HG03575 (cell line): ENCODE data around the gene MGRN1.
"Not testable (repeated sequence)": the region's sequence is repeated elsewhere in the genome, so short reads cannot be mapped to it uniquely, and the experiment has no call there.

Source experiments
- ATAC-seq: cut with Tn5 transposase; IDR thresholded peaks from one replicate; pipeline ENCODE4 v1.9.1; 2021; ENCODE audit not compliant: unreplicated experiment, insufficient number of reproducible peaks, low FRiP score; ENCODE audit errors: extremely low read depth

Gene MGRN1

DNA sequence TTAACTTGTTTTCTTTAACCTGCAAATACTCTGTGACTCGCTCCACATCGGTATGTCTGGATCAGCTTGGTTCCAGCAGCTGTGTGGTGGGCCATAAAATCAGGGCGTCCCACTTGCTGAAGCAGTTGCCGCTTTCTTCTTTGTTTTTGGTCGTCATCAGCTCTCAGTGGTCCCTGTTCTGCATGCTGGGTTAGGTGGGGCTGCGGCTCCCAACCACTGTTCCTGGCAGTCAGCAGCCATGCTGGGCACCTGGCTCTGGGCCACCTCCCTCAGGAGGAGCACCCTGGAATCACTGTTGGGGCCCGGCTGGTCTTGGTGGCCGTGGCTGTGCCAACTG is 23.0 kb downstream of the MGRN1 start:
- no peak for ATAC-seq

DNA sequence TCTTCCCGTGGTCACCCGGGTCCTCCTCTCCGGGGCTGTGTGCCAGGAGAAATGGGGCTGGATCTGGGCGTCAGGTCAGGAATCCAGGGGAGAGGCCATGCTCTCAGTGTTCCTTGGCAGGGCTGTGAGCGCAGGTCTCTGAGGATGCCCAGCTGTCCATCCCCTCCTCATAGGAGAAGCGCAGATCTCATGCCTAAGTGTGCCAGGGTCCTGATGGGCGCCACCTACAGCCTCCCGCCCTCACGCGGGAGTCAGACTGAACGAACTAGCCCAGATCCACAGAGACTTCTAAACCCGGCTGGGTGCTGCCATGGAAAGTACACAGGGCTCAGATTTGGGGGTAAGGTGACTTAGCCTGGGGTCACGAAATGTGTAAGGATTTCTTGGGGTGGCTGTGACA is 24.3 kb downstream of the MGRN1 start:
- no peak for ATAC-seq

DNA sequence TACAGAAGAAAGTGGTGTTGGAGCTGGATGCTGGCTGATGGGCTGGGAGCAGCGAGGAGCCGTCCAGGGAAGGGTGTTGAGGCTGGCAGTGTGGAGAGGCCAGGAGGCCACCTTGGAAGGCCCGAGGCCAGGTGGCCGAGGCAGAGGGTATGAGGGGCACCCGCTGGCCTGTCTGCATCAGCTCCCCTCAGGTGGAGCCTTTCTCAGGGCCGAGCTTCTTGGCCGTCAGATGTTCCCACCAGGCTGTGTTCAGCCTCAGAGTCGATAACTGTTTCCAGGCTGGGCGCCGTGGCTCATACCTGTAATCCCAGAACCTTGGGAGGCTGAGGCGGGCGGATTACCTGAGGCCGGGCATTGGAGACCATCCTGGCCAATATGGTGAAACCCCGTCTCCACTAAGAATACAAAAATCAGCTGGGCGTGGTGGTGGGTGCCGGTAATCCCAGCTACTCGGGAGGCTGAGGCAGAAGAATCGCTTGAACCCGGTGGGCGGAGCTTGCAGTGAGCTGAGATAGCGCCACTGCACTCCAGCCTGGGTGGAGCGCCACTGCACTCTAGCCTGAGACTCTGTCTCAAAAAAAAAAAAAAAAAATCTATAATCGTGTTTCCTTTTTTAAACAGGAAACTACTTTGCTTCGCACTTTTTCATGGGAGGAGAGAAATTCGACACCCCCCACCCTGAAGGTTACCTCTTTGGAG is 25.3 kb downstream of the MGRN1 start:
- ATAC-seq: no peak

DNA sequence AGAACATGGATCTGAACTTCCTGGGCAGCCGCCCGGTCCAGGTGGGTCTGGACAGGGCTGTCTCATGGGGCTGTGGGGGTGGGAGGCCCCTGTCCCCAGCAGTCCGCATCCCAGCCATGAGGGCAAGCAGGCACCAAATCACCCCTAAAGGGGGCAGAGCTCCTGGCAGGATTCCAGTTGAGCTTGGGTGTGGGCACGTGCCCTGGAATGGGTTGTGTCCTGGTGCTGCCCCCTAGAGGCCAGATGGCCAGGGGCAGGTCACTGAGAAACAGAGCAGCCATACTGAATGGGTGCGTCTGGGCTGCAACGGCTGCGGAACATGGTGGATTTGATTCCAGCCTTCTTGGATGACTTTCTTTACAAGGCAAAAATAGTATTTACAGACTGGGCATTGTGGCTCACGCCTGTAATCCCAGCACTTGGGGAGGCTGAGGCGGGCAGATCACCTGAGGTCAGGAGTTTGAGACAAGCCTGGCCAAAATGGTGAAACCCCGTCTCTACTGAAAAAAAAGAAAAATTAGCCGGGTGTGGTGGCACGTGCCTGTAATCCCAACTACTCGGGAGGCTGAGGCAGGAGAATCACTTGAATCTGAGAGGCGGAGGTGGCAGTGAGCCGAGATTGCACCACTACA is 25.9 kb downstream of the MGRN1 start:
- ATAC-seq: not testable (repeated sequence)

DNA sequence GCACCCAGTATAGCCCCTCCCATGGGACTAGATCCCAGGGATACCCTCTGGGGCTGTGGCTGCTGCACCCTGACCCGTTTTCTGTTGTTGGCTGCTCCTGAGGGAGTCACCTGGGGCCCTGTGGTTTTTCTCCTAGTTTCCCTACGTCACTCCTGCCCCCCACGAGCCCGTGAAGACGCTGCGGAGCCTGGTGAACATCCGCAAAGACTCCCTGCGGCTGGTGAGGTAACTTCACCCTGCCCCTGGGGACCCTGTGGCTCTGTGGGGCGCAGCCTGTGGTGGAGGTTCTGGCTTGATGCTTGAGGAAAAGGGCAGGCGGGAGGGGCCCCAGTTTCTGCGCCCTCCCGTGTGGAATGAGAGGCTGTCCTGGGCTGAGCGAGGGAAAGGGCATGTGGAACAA is 27.2 kb downstream of the MGRN1 start:
- no peak for ATAC-seq

DNA sequence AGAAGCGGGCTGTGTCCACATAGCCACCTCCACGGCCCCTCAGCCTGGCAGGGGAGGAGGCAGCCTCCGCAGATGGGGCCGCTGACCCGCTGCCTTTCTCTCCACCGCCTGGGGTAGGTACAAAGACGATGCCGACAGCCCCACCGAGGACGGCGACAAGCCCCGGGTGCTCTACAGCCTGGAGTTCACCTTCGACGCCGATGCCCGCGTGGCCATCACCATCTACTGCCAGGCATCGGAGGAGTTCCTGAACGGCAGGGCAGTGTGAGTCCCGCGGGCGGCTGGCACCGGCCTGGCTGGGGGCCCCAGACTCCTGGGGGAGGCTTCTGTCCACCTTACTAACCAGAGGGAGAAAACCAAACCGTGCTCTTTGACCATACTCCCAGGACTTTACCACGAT is 27.9 kb downstream of the MGRN1 start:
- ATAC-seq: no peak

DNA sequence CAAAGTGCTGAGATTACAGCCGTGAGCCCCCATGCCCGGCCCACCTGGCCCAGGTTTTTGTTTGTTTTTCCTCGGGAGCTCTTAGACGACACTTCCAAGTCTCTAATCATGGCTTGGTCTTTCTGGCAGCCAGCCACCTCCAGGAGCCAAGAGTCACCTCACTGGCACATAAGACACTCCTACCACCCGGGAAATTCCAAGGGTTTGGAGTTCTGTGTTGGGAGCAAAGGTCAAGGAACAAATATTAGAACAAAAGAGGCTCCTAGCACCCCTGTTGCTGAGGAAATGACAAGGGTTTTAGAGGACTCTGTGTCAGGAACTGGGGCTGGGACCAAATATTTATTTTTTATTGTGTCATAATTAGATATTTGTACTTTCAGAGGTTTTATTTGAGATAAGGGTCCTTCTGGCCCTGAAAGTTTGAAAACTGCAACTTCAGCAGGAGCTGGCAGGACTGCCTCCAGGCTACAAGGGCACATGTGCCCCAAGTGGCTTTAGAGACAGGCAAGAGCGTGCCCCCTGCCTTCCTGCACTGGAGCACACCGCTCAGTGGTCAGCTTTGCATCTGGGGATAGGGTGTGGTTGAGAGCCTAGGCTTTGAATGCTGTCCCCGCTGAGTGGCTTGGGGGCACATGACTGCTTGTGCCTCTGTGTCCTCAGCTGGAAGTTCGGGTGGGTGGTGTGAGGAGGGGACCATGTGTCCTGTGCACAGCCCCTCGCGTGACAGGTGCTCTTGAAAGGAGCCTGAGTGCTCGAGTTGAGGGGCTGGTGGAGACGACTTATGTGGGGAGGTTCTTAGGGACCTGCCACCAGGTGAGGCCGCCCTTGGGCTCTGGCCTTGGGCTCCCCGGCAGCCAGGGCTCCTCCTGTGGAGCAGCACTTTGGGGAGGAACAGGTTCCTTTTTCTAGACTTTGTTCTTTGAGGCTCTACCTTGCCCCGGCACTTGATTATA is 29.7 kb downstream of the MGRN1 start:
- no peak for ATAC-seq

DNA sequence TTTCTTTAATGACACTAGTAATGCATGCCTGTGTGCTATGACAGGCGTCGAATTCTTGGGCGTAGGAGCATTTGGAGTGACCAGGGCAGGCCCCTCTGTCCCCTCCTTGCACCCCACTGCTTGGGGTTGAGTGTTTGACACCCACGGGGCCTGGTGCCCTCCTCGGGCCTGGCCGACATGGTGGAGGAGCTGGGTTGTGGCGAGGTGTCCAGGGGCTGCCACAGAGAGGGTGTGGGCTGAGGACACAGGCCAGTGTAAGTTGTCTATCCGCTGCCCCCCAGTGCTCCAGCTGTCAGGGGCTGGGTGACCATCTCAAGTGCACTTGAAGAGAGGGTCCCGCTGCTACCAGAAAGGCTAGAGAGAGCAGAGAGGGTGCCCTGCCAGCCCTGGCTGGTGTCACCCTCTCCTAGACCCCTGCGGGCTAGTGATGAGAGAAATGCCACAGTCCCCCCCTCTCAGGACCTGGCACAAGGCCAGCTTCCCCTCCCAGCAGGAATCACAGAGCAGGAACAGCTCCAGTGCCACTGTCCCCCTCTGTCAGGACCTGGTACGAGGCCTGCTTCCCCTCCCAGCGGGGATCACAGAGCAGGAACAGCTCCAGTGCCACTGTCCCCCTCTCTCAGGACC is 30.5 kb downstream of the MGRN1 start:
- ATAC-seq: no peak

DNA sequence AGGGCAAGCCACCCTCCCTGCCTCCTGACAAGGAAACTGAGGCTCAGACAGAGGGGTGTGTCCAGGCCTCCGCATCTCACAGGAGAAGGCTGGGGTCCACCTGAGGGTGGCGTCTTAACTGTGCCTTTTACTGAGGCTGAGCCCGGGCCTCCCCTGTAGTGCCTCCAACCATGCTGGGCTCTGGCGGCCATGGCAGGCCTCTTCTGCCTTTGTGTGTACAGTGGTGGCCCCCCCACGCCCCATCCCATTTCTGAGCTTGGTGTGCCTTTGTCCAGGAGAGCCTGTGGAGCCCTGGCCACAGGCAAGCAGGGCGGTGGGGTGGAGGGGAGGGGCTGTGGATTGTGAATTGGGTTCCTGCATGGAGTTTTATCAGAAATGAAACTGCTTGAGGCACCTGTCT is 31.2 kb downstream of the MGRN1 start:
- no peak for ATAC-seq

DNA sequence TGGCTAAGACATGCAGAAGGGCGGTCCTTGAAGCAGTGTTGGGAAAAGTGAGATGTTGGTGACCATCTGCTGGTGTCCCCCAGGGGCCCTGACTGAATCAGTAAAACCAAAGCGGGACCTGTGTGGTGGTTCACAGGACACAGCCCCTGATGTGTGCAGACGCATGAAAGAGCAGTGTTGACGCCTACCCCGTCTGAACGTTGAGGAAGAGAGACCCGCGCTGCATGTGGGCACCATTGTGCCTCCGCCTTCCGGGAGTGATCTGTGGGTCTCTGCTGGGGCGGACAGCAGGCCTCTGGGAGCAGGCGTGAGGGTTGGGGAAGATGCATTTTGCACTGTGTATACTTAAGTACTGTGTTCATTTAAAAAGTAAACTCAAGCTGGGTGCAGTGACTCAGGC is 31.6 kb downstream of the MGRN1 start:
- no peak for ATAC-seq

DNA sequence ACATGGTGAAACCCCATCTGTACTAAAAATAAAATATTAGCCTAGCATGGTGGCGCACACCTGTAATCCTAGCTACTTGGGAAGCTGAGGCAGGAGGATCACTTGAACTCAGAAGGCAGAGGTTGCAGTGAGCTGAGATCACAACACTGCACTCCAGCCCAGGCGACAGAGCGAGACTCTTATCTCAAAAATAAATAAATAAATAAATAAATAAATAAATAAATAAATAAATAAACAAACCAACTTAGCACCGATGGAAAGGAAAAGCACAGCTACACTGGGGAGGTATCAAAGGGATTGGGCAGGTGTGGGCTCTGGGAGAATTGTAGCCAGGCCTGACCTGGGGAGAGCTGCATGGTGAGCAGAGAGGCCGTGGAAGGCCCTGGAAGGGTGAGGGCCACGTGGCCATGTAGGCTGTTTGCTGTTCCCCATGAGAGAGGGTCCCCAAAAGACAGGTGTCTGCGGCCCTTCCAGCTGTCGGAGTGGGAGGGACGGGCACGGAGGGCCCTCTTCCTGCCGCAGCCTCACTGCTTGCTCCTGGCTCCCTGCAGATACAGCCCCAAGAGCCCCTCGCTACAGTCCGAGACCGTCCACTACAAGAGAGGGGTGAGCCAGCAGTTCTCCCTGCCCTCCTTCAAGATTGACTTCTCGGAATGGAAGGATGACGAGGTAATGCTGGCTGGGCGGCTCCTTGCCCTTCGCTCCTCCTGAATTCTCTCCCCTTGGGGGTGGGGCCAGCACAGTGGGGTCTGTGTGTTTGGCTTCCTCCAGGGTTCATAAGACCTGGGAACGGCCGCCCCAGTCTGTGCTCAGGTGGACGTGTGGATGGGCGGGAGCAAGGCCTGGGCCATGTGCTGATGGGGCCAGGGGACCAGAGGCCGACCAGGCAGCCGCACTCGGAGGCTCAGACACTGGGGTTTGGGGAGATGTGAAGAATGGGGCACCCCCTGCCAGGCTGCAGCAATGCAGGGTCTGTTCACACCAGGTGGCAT is 32.4 kb downstream of the MGRN1 start:
- no peak for ATAC-seq

DNA sequence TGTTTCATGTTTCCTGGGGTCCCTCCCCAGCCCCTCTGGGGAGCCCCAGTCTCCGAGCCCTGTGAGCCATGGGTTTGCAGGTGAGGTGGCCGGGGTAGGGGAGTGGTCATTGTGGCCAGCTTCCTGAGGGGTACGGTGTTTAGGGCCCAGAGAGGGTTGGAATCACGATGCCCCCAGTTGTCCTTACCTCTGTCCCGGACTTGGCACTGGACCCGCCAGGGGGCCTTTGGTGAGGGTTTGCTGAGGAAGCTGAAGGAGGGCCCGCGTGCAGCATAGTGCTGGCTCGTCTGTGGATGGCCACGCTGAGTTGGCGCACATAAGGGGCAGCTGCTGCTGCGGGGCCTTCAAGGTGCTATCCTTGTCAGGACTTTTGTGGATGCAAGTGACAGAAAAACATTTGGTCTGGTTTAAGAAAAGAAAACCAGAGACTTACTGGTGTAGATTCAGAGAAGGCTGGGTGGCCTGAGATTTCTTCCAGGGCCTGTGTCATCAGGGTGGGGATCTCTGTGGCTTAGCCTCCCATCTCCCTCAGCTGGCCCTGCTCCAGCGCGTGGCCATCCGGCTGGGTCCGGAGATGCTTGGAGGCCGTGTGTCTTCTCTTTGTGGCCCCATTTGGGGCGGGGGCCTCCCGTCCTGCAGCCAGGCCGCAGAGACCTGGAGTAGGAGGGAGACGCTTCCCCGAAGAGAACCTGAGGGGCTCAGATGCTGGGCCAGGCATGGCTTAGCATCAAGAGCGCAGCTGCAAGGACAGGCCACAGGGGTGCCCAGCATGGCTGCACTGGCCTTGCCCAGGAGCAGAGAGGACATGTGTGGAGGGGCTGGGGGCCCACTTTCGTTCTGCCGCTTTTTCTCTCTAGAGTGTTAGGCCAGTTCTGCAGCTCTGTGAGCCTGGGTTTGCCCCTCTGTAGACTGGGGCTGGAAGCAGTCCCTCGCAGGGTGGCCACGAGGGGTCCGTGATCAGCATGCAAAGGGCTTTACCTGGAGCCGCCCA is 35.0 kb downstream of the MGRN1 start:
- no peak for ATAC-seq

DNA sequence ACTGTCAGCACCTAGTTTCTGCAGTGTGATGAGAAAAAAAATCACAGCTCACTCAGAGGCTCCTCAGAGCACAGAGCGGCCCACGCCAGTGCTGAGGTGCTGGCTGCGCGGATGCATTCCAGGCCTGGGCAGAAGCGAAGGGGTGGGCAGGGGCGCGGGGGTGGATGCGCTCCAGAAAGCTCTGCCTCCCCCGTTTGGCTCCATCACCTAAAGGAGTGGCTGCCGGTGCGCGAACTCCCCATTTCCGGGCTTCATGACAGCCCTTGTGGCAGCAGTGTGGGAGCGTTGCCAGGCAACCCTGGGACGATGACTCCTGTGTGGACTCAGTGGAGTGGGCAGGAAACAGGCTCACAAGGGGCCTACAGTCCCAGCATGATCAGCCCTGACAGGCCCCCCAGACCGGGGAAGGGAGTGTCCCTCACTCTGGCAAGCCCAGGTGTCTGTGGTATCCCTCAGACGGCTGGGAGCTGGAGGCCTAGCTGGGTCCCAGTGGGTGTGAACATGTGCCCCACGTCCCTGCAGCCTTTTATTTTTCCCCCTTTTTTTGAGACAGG is 35.9 kb downstream of the MGRN1 start:
- no peak for ATAC-seq

DNA sequence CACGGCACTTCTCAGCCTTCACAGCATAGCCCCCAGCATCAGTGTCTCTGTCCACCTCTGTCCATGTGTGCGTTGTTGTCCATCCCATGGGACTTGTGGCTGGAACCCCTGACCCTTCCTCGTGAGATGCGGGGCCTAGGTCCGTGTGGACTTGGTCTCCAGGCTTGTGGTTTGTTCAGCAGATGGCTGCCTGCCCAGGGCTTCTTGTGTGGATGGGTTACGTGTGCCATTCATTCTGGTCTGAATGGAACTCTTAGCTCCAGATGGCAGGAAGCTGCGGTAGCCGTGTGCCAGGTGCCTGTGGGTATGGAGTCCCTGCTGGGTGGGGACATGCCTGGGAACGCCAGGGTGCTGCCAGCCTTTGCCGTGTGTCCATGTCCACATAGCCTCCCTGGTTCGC is 37.0 kb downstream of the MGRN1 start:
- ATAC-seq: no peak

DNA sequence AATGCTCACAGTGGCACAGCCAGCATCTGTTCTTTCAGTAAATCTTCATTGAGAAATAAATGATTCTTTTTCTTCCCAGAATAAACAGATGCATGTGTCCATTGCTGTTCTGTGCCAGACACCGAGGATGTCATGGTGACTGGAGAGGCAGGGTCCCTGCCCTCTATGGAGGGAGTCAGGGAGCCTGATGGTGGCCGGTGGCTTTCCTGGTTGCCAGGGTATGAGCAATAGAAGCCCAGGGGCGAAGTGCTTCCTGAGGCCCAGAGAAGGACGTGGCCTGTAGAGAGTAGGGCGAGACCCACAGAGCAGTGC is 38.8 kb downstream of the MGRN1 start:
- no peak for ATAC-seq

DNA sequence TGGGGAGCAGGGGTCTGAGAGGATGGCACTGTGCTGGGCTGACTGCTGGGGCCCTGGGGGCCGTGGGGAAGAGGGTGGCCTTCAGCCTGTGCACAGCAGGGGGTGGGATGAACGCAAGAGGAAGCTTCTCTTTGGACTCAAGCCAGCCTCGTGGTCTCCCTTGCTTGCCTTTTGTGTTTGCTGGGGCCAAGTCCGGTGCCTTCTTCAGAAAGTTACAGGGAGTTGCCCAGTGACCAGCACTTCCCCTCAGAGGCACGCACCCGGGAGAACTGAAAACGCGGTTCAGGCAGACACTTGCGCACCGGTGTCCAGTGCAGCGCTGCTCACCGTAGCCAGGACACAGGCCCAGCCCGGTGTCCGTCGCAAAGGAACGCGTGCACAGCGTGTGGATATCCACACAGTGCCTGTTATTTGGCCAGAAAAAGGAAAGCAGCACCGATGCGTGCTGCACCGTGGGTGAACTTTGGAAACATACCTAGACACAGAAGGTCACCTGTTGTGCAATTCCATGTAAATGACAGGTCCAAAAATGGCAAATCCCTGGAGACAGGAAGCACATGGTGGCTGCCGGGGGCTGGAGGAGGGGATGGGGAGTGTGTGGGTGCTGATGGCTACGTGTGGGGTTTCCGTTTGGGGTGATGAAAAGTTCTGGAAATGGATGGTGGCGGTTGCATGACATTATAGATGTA is 39.3 kb downstream of the MGRN1 start:
- no peak for ATAC-seq
